Measurements from ENCODE around the gene YIF1A.

YIF1A gene

GRCh38 chr11:66272596-66272995 lies 16.3 kb downstream of the YIF1A start:
- ChIA-PET POLR2A (ENCODE audit: low non-redundant PET) (no interaction called here), CTCF (interaction anchor here (1.4 to 1.9 kb wide), 2 partner anchors 10 to 14 kb away, joined by 3 to 13 read pairs; no protein-coding TSS in a partner anchor)
- H3K27ac ChIP-seq: peak overlapping the region; percentile 77
- DNase-seq (ENCODE audit: low spot score): no peak
- no peak for TF ChIP-seq CTCF (conservative IDR thresholded peaks at IDR 0.05; ENCODE audit: low read depth)

- no peak for TF ChIP-seq CTCF (conservative IDR thresholded peaks at IDR 0.05; ENCODE audit: low read depth)
- ChIA-PET POLR2A (ENCODE audit: low non-redundant PET) (no interaction called here), CTCF (interaction anchor here (0.5 to 1.9 kb wide), 2 partner anchors 11 to 13 kb away, joined by 5 to 13 read pairs; no protein-coding TSS in a partner anchor)
- no peak for DNase-seq (ENCODE audit: low spot score)
- H3K27ac ChIP-seq: peak overlapping the region; percentile 77
Measured at GRCh38 chr11:66271816-66272215, 17.1 kb downstream of the YIF1A start.

DNA sequence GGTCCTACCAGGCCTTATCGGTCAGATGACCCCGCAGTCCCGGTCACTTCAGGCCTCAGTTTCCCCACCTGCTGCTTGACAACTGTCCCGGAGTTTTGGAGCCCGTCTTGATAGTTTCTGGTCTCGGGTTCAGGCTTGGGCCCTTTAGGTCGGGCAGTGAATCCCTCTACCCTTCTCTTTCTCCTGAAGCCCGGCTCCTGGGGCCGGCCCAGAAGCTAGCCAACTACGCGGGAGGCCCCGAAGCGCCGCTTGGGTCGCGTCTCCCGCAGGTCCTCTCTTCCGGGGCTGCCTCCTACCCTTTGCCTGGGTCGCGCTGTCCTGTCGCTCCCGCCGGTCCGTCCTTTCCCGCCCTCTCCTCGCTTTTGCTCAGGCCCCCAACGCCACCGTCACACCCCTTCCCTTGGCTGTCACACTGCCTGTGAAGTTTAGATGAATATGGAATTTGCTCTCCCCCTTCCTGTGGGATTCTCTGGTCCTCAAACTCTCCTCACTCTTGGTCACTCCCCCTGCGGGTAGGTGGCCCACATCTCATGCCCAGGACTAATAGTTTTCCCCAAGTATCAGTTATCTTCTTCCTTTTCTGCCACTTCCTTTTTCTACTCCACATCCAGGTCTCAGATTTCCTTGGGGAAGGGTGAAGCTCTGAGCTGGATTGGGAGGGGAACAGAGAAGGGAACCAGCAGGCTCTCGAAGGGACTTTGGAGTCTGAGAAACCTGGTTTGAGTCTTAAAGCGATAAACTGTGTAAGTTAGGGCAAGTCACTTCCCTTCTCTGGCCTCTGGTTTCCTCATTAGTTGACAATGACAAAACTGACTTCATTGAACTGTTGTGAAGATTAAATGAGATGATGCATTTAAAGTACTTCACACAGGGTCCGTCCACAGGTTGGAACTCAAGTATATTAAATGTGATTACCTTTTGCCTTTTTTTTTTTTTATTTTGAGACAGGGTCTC lies 19.7 kb downstream of the YIF1A start:
- ChIA-PET POLR2A (ENCODE audit: low non-redundant PET) (no interaction called here), CTCF (interaction anchor here (0.7 kb wide), 1 partner anchor 356 kb away, joined by 3 read pairs; no protein-coding TSS in a partner anchor)
- peak; percentile 20 for DNase-seq (ENCODE audit: low spot score)
- no peak for TF ChIP-seq CTCF (conservative IDR thresholded peaks at IDR 0.05; ENCODE audit: low read depth)
- H3K27ac ChIP-seq: peak overlapping the region; percentile 95

- TF ChIP-seq CTCF (conservative IDR thresholded peaks at IDR 0.05; ENCODE audit: low read depth): no peak
- POLR2A ChIA-PET (ENCODE audit: low non-redundant PET): no interaction called here
- CTCF ChIA-PET: no interaction called here
- peak within 1 kb of the TSS; percentile 95 for H3K27ac ChIP-seq
- DNase-seq (ENCODE audit: low spot score): peak; percentile 98
Measured at GRCh38 chr11:66268244-66268951, 20.5 kb downstream of the YIF1A start, which contains the start of gene RAB1B. Gene RAB1B (plus strand): TSS chr11:66268639. CDS start chr11:66268680, 41 bp downstream.

GRCh38 chr11:66267379-66268243 lies 21.3 kb downstream of the YIF1A start:
- CTCF ChIA-PET: no interaction called here
- DNase-seq (ENCODE audit: low spot score): peak; percentile 88
- POLR2A ChIA-PET (ENCODE audit: low non-redundant PET): interaction anchor here (0.7 kb wide), 1 partner anchor 1752 kb away, joined by 3 read pairs; no protein-coding TSS in a partner anchor
- H3K27ac ChIP-seq: peak overlapping the region; percentile 95
- TF ChIP-seq CTCF (conservative IDR thresholded peaks at IDR 0.05; ENCODE audit: low read depth): no peak

Data from RWPE1 (cell line).